ENCODE data around the gene NHSL2. TPM values are rescaled to one million over a fixed set of nuclear protein-coding genes. Genes with fewer than 3 reads are reported as not detected.

The NHSL2 gene
- total RNA-seq, 2 donors from 2014 or later: 1.0 to 4.1 TPM

GRCh38 chrX:72041176-72041575 is 130.5 kb downstream of the NHSL2 start:
- no peak for TF ChIP-seq CTCF (IDR thresholded peaks at IDR 0.05)
- Histone ChIP-seq H3K9me3 (no peaks in the 10 kb centered on the region), H3K4me1 (no peaks in the 10 kb centered on the region), H3K27ac (no peak overlapping the region), H3K9ac (ENCODE audit: low read depth in 2 of 2, low read length in 2 of 2) (no peak overlapping the region), H3K4me3 (no peak overlapping the region), H3K27me3 (no peaks in the 10 kb centered on the region), H3K36me3 (no peaks in the 10 kb centered on the region)
- intact Hi-C loops (cut with DNase I): no loop called here
- DNase-seq: no peak

DNA sequence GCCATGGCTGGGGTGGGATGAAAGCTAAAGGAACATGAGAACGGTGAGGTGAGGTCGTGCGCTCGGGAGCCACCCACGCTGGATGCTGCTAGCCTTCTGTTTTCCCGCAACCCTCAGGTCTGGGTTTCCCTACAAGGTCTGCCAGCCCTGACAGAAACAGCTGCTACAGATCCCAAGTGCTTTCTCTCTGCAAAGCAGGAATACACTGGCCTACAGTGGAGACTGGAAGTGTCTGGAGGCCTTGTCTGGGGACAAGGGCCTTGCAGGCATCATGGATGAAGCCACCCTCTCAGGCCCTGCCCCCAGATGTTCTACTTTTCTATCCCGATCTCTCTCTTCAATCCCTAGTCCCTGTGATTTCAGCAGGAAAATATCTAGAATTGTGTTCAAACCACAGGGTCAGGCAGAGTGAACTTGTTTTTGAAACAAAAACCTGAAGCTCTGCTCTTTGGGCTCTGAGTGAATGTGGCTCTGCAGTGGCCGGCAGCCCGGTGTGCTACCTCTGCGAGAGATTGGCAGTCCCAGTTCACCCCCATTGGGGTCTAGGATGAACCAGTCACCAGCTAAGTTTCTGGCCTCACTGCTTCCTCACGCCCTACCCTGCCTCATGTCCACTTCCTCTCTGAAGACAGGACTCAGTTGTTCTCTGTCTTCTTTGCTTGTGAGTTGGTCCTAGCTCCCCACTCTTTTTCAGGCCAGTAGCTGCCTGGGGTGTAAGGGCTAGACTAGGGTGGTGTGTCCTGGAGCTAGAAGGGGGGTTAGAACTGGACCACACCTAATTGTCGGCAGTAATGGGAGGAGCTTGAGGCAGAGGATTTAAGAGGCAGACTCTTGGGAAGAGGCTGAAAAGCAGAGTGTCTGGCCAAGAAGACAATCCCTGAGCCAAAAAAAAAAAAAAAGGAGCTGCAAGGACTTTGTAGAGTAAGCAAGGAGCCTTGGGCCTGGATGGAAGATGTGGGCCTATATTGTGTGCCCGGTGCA is 131.5 kb downstream of the NHSL2 start:
- intact Hi-C loops (cut with DNase I): no loop called here
- H3K27me3 ChIP-seq: no peaks in the 10 kb centered on the region
- TF ChIP-seq CTCF (IDR thresholded peaks at IDR 0.05): no peak
- no peaks in the 10 kb centered on the region for H3K9me3 ChIP-seq
- H3K9ac ChIP-seq (ENCODE audit: low read depth in 2 of 2, low read length in 2 of 2): no peak overlapping the region
- no peak overlapping the region for H3K4me3 ChIP-seq
- no peak overlapping the region for H3K27ac ChIP-seq
- H3K36me3 ChIP-seq: no peaks in the 10 kb centered on the region
- no peak for DNase-seq
- H3K4me1 ChIP-seq: no peaks in the 10 kb centered on the region

DNA sequence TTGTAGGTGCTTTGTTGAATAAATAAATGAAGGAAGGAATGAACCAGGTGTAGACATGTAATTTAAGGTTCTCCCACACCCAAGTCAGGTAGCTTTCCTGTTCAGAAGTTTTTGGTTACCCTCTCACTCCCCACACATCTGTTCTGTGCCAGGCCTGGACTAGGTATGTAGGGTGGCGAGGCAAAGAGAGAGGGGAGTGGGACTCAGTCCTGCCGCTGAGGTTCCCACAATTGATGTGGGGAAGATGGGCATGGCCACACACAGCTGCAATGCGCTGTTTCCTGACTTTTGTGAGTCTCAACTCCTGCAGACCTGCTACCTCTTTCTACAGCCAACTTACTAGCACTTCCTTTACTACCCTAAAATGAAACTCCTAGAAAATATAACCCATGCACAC is 132.2 kb downstream of the NHSL2 start:
- no peak for TF ChIP-seq CTCF (IDR thresholded peaks at IDR 0.05)

GRCh38 chrX:72043636-72044035 is 133.0 kb downstream of the NHSL2 start:
- Histone ChIP-seq H3K4me3 (no peak overlapping the region), H3K9me3 (no peaks in the 10 kb centered on the region), H3K36me3 (no peaks in the 10 kb centered on the region), H3K27me3 (no peaks in the 10 kb centered on the region), H3K9ac (ENCODE audit: low read depth in 2 of 2, low read length in 2 of 2) (no peak overlapping the region), H3K4me1 (no peaks in the 10 kb centered on the region), H3K27ac (no peak overlapping the region)
- DNase-seq: no peak
- no peak for TF ChIP-seq CTCF (IDR thresholded peaks at IDR 0.05)
- intact Hi-C loops (cut with DNase I): no loop called here

More for the DNA sequence above, 132.2 kb downstream of the NHSL2 start:
- Histone ChIP-seq H3K27me3 (no peaks in the 10 kb centered on the region), H3K36me3 (no peaks in the 10 kb centered on the region), H3K4me3 (no peak overlapping the region), H3K9me3 (no peaks in the 10 kb centered on the region), H3K27ac (no peak overlapping the region), H3K9ac (ENCODE audit: low read depth in 2 of 2, low read length in 2 of 2) (no peak overlapping the region), H3K4me1 (no peaks in the 10 kb centered on the region)
- intact Hi-C loops (cut with DNase I): no loop called here
- no peak for DNase-seq

DNA sequence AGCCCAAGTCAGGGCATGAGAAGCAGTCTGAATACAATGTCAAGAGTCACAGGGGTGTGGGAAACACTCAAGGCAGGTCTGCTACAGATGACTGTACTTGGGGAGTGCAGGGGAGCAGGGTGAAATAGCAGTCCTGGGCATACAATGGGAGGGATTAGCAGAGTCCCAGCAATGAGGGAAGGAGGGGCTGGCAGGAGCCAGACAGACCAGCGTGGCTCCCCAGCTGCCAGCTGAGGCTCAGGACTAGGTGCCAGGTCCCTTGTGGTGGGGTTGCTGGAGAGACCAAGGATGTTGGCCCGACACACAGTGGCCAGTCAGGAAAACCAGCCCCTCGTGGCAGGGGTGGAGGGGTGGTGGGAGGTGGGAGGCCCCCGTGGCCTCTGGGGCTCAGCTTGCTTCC is 134.5 kb downstream of the NHSL2 start:
- intact Hi-C loops (cut with DNase I): no loop called here
- no peaks in the 10 kb centered on the region for H3K4me1 ChIP-seq
- H3K9ac ChIP-seq (ENCODE audit: low read depth in 2 of 2, low read length in 2 of 2): no peak overlapping the region
- H3K27me3 ChIP-seq: no peaks in the 10 kb centered on the region
- no peaks in the 10 kb centered on the region for H3K36me3 ChIP-seq
- no peak overlapping the region for H3K27ac ChIP-seq
- no peak for DNase-seq
- no peak overlapping the region for H3K4me3 ChIP-seq
- no peak for TF ChIP-seq CTCF (IDR thresholded peaks at IDR 0.05)
- H3K9me3 ChIP-seq: no peaks in the 10 kb centered on the region
